Measurements from ENCODE around the gene MRPL46. TPM values are rescaled to one million over a fixed set of nuclear protein-coding genes. Genes with fewer than 3 reads are reported as not detected.

MRPL46 gene
- total and polyA plus RNA-seq, 9 of the 15 experiments (the other 6 are each of a cell fraction or from before 2014, with no cell fraction given), result 41.2 to 72.2 (median 49.8) TPM

- TF ChIP-seq CTCFL (IDR thresholded peaks at IDR 0.05; ENCODE audit: borderline replicate concordance, insufficient read depth, low read depth, low read length, poor library complexity, severe bottlenecking), result peak; percentile 37
- no peak for TF ChIP-seq AFF4 (CRISPR knock-in tag; IDR thresholded peaks at IDR 0.05)
These were observed 22.1 kb upstream of the MRPL46 start (continued) for GRCh38 chr15:88489321-88489720.

GRCh38 chr15:88487796-88488523, 20.8 kb upstream of the MRPL46 start:
- 0 out of 2 replicates have a peak, but pooled peaks have one; percentile 54 for TF ChIP-seq ZBTB33 (CRISPR knock-in tag; IDR thresholded peaks at IDR 0.05)
- TF ChIP-seq C11orf30 (IDR thresholded peaks at IDR 0.05; ENCODE audit: low read depth), result peak; percentile 35; the same call in 1 of the 2 replicates
- TF ChIP-seq MAFG (tag; conservative IDR thresholded peaks at IDR 0.05), result peak; percentile 70
- TF ChIP-seq, protein P1, sequence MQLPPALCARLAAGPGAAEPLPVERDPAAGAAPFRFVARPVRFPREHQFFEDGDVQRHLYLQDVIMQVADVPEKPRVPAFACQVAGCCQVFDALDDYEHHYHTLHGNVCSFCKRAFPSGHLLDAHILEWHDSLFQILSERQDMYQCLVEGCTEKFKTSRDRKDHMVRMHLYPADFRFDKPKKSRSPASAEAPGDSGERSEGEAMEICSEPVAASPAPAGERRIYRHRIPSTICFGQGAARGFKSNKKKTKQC (CRISPR knock-in tag; IDR thresholded peaks at IDR 0.05), result no peak
- TF ChIP-seq NFE2L1 (tag; IDR thresholded peaks at IDR 0.05; ENCODE audit: borderline replicate concordance, low read depth), result peak; percentile 36; the same call in 1 of the 2 replicates
- TF ChIP-seq NFE2 (IDR thresholded peaks at IDR 0.05; ENCODE audit: low read depth), result peak; percentile 38; the same call in 1 of the 2 replicates
- no peak for TF ChIP-seq HMG20A (CRISPR knock-in tag; conservative IDR thresholded peaks at IDR 0.05)
- FAIRE-seq (no peak), ATAC-seq (no peak), DNase-seq (ENCODE audit: extremely low read depth in 1 of 4, low spot score in 3 of 4) (no peak)
- peak overlapping the region in 1 of 2 experiments; percentile 49; a peak in 1 of 4 replicates for H3K9ac ChIP-seq (ENCODE audit: insufficient read depth in 1 of 2, low read depth in 2 of 2, low read length in 2 of 2)
- no peaks in the 10 kb centered on the region for H3K9me3 ChIP-seq (replicated peaks; ENCODE audit: control insufficient read depth, insufficient read depth, low read depth, low read length)
- no peaks in the 10 kb centered on the region for H3K27me3 ChIP-seq (ENCODE audit: control insufficient read depth in 2 of 2, insufficient read depth in 2 of 2, low read length in 2 of 2)
- H3K79me2 ChIP-seq (ENCODE audit: control insufficient read depth, insufficient read depth, low read length), result no peaks in the 10 kb centered on the region
- POLR2A ChIA-PET, result no interaction called here
- H3K9me1 ChIP-seq (ENCODE audit: control insufficient read depth, insufficient read depth, low read length), result no peaks in the 10 kb centered on the region
- BruUV-seq (replicated peaks), result no TSS peak
- no peak overlapping the region for H3K4me3 ChIP-seq
- H3K36me3 ChIP-seq (ENCODE audit: control insufficient read depth, insufficient read depth, low read length), result no peaks in the 10 kb centered on the region
- H3K4me2 ChIP-seq (ENCODE audit: insufficient read depth, low read length), result no peak overlapping the region
- in situ Hi-C loops (cut with MboI), result no loop called here
- H2AFZ ChIP-seq (ENCODE audit: low read depth, low read length), result no peak overlapping the region
- WGBS (ENCODE audit: insufficient coverage, low coverage, missing lambda C conversion rate), result 51% methylated on average over 9 of the region's 11 CpGs
- H3K27ac ChIP-seq (ENCODE audit: extremely low read depth, low read depth, low read length), result no peak overlapping the region
- H4K20me1 ChIP-seq (replicated peaks; ENCODE audit: control insufficient read depth, insufficient read depth, low read length), result no peaks in the 10 kb centered on the region; the same call in 1 of the 2 replicates
- intact Hi-C loops (cut with micrococcal nuclease), result no loop called here
- CTCF ChIA-PET (ENCODE audit: low intra/inter-chr PET ratio), result no interaction called here
- peaks cover 0 to 10% of the 10 kb centered on the region in 2 experiments; a peak in 1 of 5 replicates for H3K4me1 ChIP-seq (replicated peaks in 1 of 2; ENCODE audit: control insufficient read depth in 2 of 2, insufficient read depth in 2 of 2, low read length in 2 of 2)

All from K562 (cell line).